HepG2 (cell line): Measurements from ENCODE around the gene STXBP4. TPM values are rescaled to one million over a fixed set of nuclear protein-coding genes. Genes with fewer than 3 reads are reported as not detected.

Experiments used
- ARHGAP35 ChIP-seq: sonication (generic); formaldehyde crosslinking; IDR thresholded peaks from 2 replicates; pipeline ENCODE4 v1.9.0; 2022; ENCODE audit warnings: mild to moderate bottlenecking, inconsistent platforms, moderate library complexity, missing genetic modification reagents, borderline replicate concordance
- ETV6 ChIP-seq: sonication (generic); formaldehyde crosslinking; conservative IDR thresholded peaks from 2 replicates; pipeline ENCODE4 v1.4.0; 2020; ENCODE audit warnings: missing genetic modification reagents
- HNF4G ChIP-seq, 2 experiments: sonication (generic) in 1 of 2; formaldehyde crosslinking in 1 of 2; IDR thresholded peaks; 2 replicates each; pipeline versions ENCODE4 v1.4.0 to v1.6.1; 2011 to 2020; ENCODE audit warnings: borderline replicate concordance in 2 of 2, low read depth in 2 of 2, mild to moderate bottlenecking in 2 of 2, low read length in 1 of 2, missing genetic modification reagents in 1 of 2, moderate library complexity in 1 of 2
- ISX ChIP-seq: sonication (generic); formaldehyde crosslinking; conservative IDR thresholded peaks from 2 replicates; pipeline ENCODE4 v1.5.0; 2020; ENCODE audit warnings: missing genetic modification reagents
- MIER2 ChIP-seq: IDR thresholded peaks from 2 replicates; pipeline ENCODE4 v1.6.1; 2016; ENCODE audit warnings: missing biosample characterization, missing genetic modification reagents
- ZFX ChIP-seq: sonication (generic); formaldehyde crosslinking; IDR thresholded peaks from 2 replicates; pipeline ENCODE4 v1.4.0; 2020; ENCODE audit warnings: mild to moderate bottlenecking, low read depth, missing genetic modification reagents, moderate library complexity
- ZNF329 ChIP-seq: sonication (generic); formaldehyde crosslinking; IDR thresholded peaks from 2 replicates; pipeline ENCODE4 v1.9.0; 2021; ENCODE audit warnings: low read depth, mild to moderate bottlenecking, missing genetic modification reagents
- ZNF619 ChIP-seq: sonication (generic); formaldehyde crosslinking; IDR thresholded peaks from 2 replicates; pipeline ENCODE4 v1.4.0; 2020; ENCODE audit warnings: mild to moderate bottlenecking, missing genetic modification reagents
- polyA plus RNA-seq, 8 experiments: library from polyadenylated mRNA; depleted of rRNA in 3 of 8; stranded (reverse) in 7 of 8; unstranded in 1 of 8; fragments of >200 nt; fragmentation: Illumina TruSeq in 4 of 8; extraction: Trizol in 4 of 8; gene quantifications; 2 replicates each; pipeline versions ENCODE4 v1.2.1 to v1.2.3, GENCODE V29; 2011 to 2016; ENCODE audit warnings: low read depth in 4 of 8, missing spikeins in 1 of 8, mixed read lengths in 1 of 8; ENCODE audit not compliant: insufficient read depth in 1 of 8
- total RNA-seq, 5 experiments: library from RNA; depleted of rRNA; stranded (reverse); fragments of >200 nt; fragmentation: Illumina TruSeq; extraction: Trizol; gene quantifications; 2 replicates each; pipeline ENCODE4 v1.2.3, GENCODE V29; 2016; ENCODE audit warnings: low read depth in 1 of 5
- TF ChIP-seq, protein P1 (sequence below), 2 experiments: sonication (generic) in 1 of 2; formaldehyde crosslinking in 1 of 2; IDR thresholded peaks; 2 replicates each; pipeline versions ENCODE4 v1.6.1 to v1.9.0; 2014 to 2022; ENCODE audit warnings: antibody characterized with exemption in 1 of 2, borderline replicate concordance in 1 of 2, inconsistent platforms in 1 of 2, low read depth in 1 of 2, missing genetic modification reagents in 1 of 2
- TF ChIP-seq, protein P2 (sequence below): sonication (generic); formaldehyde crosslinking; IDR thresholded peaks from one replicate; pipeline ENCODE4 v1.5.1; 2020; ENCODE audit warnings: mild to moderate bottlenecking, missing genetic modification reagents; ENCODE audit errors: not compliant biosample characterization

Gene STXBP4
- total and polyA plus RNA-seq, 2 of the 13 experiments (the other 11 are each of a cell fraction or from before 2014, with no cell fraction given), result 8.5 to 36.1 TPM

GRCh38 chr17:55023626-55024025 is 55.1 kb downstream of the STXBP4 start (continued):
- TF ChIP-seq, protein P1, sequence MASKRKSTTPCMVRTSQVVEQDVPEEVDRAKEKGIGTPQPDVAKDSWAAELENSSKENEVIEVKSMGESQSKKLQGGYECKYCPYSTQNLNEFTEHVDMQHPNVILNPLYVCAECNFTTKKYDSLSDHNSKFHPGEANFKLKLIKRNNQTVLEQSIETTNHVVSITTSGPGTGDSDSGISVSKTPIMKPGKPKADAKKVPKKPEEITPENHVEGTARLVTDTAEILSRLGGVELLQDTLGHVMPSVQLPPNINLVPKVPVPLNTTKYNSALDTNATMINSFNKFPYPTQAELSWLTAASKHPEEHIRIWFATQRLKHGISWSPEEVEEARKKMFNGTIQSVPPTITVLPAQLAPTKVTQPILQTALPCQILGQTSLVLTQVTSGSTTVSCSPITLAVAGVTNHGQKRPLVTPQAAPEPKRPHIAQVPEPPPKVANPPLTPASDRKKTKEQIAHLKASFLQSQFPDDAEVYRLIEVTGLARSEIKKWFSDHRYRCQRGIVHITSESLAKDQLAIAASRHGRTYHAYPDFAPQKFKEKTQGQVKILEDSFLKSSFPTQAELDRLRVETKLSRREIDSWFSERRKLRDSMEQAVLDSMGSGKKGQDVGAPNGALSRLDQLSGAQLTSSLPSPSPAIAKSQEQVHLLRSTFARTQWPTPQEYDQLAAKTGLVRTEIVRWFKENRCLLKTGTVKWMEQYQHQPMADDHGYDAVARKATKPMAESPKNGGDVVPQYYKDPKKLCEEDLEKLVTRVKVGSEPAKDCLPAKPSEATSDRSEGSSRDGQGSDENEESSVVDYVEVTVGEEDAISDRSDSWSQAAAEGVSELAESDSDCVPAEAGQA (IDR thresholded peaks at IDR 0.05; ENCODE audit: low read depth), result no peak
- TF ChIP-seq, protein P1 (CRISPR knock-in tag; IDR thresholded peaks at IDR 0.05; ENCODE audit: borderline replicate concordance), result no peak
- no peak for TF ChIP-seq ZNF619
- no peak for TF ChIP-seq ETV6 (CRISPR knock-in tag)
- no peak for TF ChIP-seq ZNF329 (CRISPR knock-in tag)
- TF ChIP-seq MIER2 (CRISPR knock-in tag), result no peak
- no peak for TF ChIP-seq HNF4G (IDR thresholded peaks at IDR 0.05; ENCODE audit: borderline replicate concordance, low read depth, low read length)
- no peak for TF ChIP-seq HNF4G (CRISPR knock-in tag; IDR thresholded peaks at IDR 0.05; ENCODE audit: borderline replicate concordance, low read depth)
- no peak for TF ChIP-seq ISX (CRISPR knock-in tag)
- no peak for TF ChIP-seq ARHGAP35
- TF ChIP-seq ZFX (CRISPR knock-in tag), result no peak
- TF ChIP-seq, protein P2, sequence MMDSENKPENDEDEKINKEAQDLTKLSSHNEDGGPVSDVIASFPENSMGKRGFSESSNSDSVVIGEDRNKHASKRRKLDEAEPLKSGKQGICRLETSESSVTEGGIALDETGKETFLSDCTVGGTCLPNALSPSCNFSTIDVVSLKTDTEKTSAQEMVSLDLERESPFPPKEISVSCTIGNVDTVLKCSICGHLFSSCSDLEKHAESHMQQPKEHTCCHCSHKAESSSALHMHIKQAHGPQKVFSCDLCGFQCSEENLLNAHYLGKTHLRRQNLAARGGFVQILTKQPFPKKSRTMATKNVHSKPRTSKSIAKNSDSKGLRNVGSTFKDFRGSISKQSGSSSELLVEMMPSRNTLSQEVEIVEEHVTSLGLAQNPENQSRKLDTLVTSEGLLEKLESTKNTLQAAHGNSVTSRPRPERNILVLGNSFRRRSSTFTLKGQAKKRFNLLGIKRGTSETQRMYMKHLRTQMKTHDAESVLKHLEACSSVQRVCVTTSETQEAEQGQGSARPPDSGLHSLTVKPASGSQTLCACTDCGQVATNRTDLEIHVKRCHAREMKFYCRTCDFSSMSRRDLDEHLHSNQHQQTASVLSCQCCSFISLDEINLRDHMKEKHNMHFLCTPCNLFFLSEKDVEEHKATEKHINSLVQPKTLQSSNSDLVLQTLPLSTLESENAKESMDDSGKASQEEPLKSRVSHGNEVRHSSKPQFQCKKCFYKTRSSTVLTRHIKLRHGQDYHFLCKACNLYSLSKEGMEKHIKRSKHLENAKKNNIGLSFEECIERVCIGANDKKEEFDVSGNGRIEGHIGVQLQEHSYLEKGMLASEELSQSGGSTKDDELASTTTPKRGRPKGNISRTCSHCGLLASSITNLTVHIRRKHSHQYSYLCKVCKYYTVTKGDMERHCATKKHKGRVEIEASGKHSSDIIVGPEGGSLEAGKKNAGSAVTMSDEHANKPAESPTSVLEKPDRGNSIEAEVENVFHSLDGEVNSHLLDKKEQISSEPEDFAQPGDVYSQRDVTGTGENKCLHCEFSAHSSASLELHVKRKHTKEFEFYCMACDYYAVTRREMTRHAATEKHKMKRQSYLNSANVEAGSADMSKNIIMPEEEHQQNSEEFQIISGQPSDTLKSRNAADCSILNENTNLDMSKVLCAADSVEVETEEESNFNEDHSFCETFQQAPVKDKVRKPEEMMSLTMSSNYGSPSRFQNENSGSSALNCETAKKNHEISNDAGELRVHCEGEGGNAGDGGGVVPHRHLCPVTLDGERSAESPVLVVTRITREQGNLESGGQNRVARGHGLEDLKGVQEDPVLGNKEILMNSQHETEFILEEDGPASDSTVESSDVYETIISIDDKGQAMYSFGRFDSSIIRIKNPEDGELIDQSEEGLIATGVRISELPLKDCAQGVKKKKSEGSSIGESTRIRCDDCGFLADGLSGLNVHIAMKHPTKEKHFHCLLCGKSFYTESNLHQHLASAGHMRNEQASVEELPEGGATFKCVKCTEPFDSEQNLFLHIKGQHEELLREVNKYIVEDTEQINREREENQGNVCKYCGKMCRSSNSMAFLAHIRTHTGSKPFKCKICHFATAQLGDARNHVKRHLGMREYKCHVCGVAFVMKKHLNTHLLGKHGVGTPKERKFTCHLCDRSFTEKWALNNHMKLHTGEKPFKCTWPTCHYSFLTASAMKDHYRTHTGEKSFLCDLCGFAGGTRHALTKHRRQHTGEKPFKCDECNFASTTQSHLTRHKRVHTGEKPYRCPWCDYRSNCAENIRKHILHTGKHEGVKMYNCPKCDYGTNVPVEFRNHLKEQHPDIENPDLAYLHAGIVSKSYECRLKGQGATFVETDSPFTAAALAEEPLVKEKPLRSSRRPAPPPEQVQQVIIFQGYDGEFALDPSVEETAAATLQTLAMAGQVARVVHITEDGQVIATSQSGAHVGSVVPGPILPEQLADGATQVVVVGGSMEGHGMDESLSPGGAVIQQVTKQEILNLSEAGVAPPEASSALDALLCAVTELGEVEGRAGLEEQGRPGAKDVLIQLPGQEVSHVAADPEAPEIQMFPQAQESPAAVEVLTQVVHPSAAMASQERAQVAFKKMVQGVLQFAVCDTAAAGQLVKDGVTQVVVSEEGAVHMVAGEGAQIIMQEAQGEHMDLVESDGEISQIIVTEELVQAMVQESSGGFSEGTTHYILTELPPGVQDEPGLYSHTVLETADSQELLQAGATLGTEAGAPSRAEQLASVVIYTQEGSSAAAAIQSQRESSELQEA (CRISPR knock-in tag), result no peak
